GM19452 (cell line): Measurements from ENCODE around the gene ARCN1.
"Not testable (repeated sequence)": the region's sequence is repeated elsewhere in the genome, so short reads cannot be mapped to it uniquely, and the experiment has no call there.

ENCODE experiments used
- ATAC-seq: cut with Tn5 transposase; IDR thresholded peaks from one replicate; pipeline ENCODE4 v1.9.1; 2021; ENCODE audit not compliant: unreplicated experiment

The ARCN1 gene

GRCh38 chr11:118605116-118605867, 33.1 kb downstream of the ARCN1 start:
- ATAC-seq: no peak

- no peak for ATAC-seq
These were observed 34.1 kb downstream of the ARCN1 start for GRCh38 chr11:118606157-118606843.

GRCh38 chr11:118606844-118607228, 34.6 kb downstream of the ARCN1 start:
- ATAC-seq: no peak

- no peak for ATAC-seq
These were observed 35.5 kb downstream of the ARCN1 start, which contains the start of gene PHLDB1 for GRCh38 chr11:118607401-118608359. TSS of gene PHLDB1 (plus strand) at chr11:118607615. CDS start at chr11:118613837, 6,222 bp downstream.

- ATAC-seq: no peak
These were observed 36.4 kb downstream of the ARCN1 start for GRCh38 chr11:118608360-118609227.

- ATAC-seq: no peak
These were observed 37.4 kb downstream of the ARCN1 start for GRCh38 chr11:118609380-118610224.

- ATAC-seq: no peak
These were observed 38.1 kb downstream of the ARCN1 start for GRCh38 chr11:118610225-118610772.

- no peak for ATAC-seq
These were observed 38.7 kb downstream of the ARCN1 start for GRCh38 chr11:118610773-118611432.

GRCh38 chr11:118611433-118611795, 39.2 kb downstream of the ARCN1 start:
- ATAC-seq: not testable (repeated sequence)

GRCh38 chr11:118612378-118612777, 40.2 kb downstream of the ARCN1 start:
- ATAC-seq: no peak

- ATAC-seq: no peak
These were observed 42.3 kb downstream of the ARCN1 start for GRCh38 chr11:118614511-118614910.

GRCh38 chr11:118615282-118615975, 43.2 kb downstream of the ARCN1 start:
- ATAC-seq: no peak

GRCh38 chr11:118615976-118616371, 43.8 kb downstream of the ARCN1 start:
- no peak for ATAC-seq

GRCh38 chr11:118618115-118618990, 46.1 kb downstream of the ARCN1 start:
- no peak for ATAC-seq

GRCh38 chr11:118618991-118619375, 46.8 kb downstream of the ARCN1 start:
- ATAC-seq: no peak

GRCh38 chr11:118619444-118620197, 47.4 kb downstream of the ARCN1 start:
- ATAC-seq: no peak
